Measurements from ENCODE around the gene CPD.
"Not testable (repeated sequence)": the region's sequence is repeated elsewhere in the genome, so short reads cannot be mapped to it uniquely, and the experiment has no call there.

The CPD gene

GRCh38 chr17:30345089-30345433 is 33.7 kb upstream of the CPD start:
- peaks cover under 1% of the 10 kb centered on the region for H3K27me3 Mint-ChIP-seq

GRCh38 chr17:30345527-30346075 is 33.1 kb upstream of the CPD start:
- no peaks in the 10 kb centered on the region for H3K27me3 Mint-ChIP-seq
- H3K27ac Mint-ChIP-seq, result no peak overlapping the region
- CTCF ChIA-PET, result interaction anchor here (2.9 kb wide), 1 partner anchor 10 kb away, joined by 16 read pairs; no protein-coding TSS in a partner anchor
- no peaks in the 10 kb centered on the region for H3K4me1 Mint-ChIP-seq
- no peaks in the 10 kb centered on the region for H3K9me3 Mint-ChIP-seq
- no peaks in the 10 kb centered on the region for H3K36me3 Mint-ChIP-seq
- no peak overlapping the region for H3K4me3 Mint-ChIP-seq
- DNase-seq, result no peak

More at GRCh38 chr17:30345089-30345433, 33.7 kb upstream of the CPD start:
- Mint-ChIP-seq H3K4me1 (peaks cover 2% of the 10 kb centered on the region), H3K4me3 (no peak overlapping the region), H3K9me3 (no peaks in the 10 kb centered on the region), H3K27ac (no peak overlapping the region), H3K36me3 (no peaks in the 10 kb centered on the region)
- CTCF ChIA-PET, result interaction anchor here (0.5 to 2.9 kb wide), 4 partner anchors 9 to 549 kb away, joined by 3 to 16 read pairs (median 3); no protein-coding TSS in a partner anchor
- no peak for DNase-seq

- H3K4me3 Mint-ChIP-seq, result no peak overlapping the region
These were observed 32.4 kb upstream of the CPD start for GRCh38 chr17:30346221-30346795.

GRCh38 chr17:30347488-30347887 is 31.2 kb upstream of the CPD start:
- CTCF ChIA-PET, result interaction anchor here (0.8 kb wide), 1 partner anchor 19 kb away, joined by 3 read pairs; no protein-coding TSS in a partner anchor
- no peaks in the 10 kb centered on the region for H3K27me3 Mint-ChIP-seq
- H3K27ac Mint-ChIP-seq, result no peak overlapping the region
- H3K36me3 Mint-ChIP-seq, result no peaks in the 10 kb centered on the region
- DNase-seq, result no peak
- H3K4me3 Mint-ChIP-seq, result no peak overlapping the region
- no peaks in the 10 kb centered on the region for H3K9me3 Mint-ChIP-seq
- H3K4me1 Mint-ChIP-seq, result no peaks in the 10 kb centered on the region

More at GRCh38 chr17:30346221-30346795, 32.4 kb upstream of the CPD start:
- no peaks in the 10 kb centered on the region for H3K36me3 Mint-ChIP-seq
- H3K27me3 Mint-ChIP-seq, result no peaks in the 10 kb centered on the region
- H3K27ac Mint-ChIP-seq, result no peak overlapping the region
- CTCF ChIA-PET, result interaction anchor here (2.9 kb wide), 1 partner anchor 11 kb away, joined by 16 read pairs; no protein-coding TSS in a partner anchor
- no peak for DNase-seq
- H3K4me1 Mint-ChIP-seq, result no peaks in the 10 kb centered on the region
- no peaks in the 10 kb centered on the region for H3K9me3 Mint-ChIP-seq

GRCh38 chr17:30349252-30349651 is 29.5 kb upstream of the CPD start:
- no peak for DNase-seq

GRCh38 chr17:30351263-30351662 is 27.5 kb upstream of the CPD start:
- H3K4me1 Mint-ChIP-seq, DNase-seq, H3K4me3 Mint-ChIP-seq, H3K27me3 Mint-ChIP-seq, H3K9me3 Mint-ChIP-seq, H3K27ac Mint-ChIP-seq, H3K36me3 Mint-ChIP-seq: not testable (repeated sequence)
- CTCF ChIA-PET, result interaction anchor here (0.6 kb wide), 1 partner anchor 310 kb away, joined by 3 read pairs; no protein-coding TSS in a partner anchor

More at GRCh38 chr17:30349252-30349651, 29.5 kb upstream of the CPD start:
- Mint-ChIP-seq H3K4me1 (no peaks in the 10 kb centered on the region), H3K27me3 (no peaks in the 10 kb centered on the region), H3K36me3 (no peaks in the 10 kb centered on the region), H3K4me3 (no peak overlapping the region), H3K9me3 (no peaks in the 10 kb centered on the region), H3K27ac (no peak overlapping the region)
- CTCF ChIA-PET, result no interaction called here

- Mint-ChIP-seq H3K4me3 (no peak overlapping the region), H3K36me3 (no peaks in the 10 kb centered on the region), H3K9me3 (no peaks in the 10 kb centered on the region), H3K27me3 (no peaks in the 10 kb centered on the region), H3K27ac (no peak overlapping the region), H3K4me1 (no peaks in the 10 kb centered on the region)
- no peak for DNase-seq
- CTCF ChIA-PET, result interaction anchor here (0.6 to 0.7 kb wide), 2 partner anchors 10 to 310 kb away, joined by 3 read pairs; no protein-coding TSS in a partner anchor
These were observed 27.0 kb upstream of the CPD start for GRCh38 chr17:30351735-30352134.

GRCh38 chr17:30352240-30352814 is 26.4 kb upstream of the CPD start:
- CTCF ChIA-PET, result interaction anchor here (0.7 kb wide), 1 partner anchor 10 kb away, joined by 3 read pairs; no protein-coding TSS in a partner anchor
- Mint-ChIP-seq H3K9me3 (no peaks in the 10 kb centered on the region), H3K4me1 (no peaks in the 10 kb centered on the region), H3K36me3 (no peaks in the 10 kb centered on the region), H3K4me3 (no peak overlapping the region), H3K27me3 (peaks cover 3% of the 10 kb centered on the region), H3K27ac (no peak overlapping the region)
- DNase-seq, result no peak

- Mint-ChIP-seq H3K4me1 (no peaks in the 10 kb centered on the region), H3K27ac (no peak overlapping the region), H3K4me3 (no peak overlapping the region), H3K9me3 (no peaks in the 10 kb centered on the region), H3K36me3 (no peaks in the 10 kb centered on the region), H3K27me3 (peaks cover 3% of the 10 kb centered on the region)
- no peak for DNase-seq
- CTCF ChIA-PET, result interaction anchor here (0.9 to 1.1 kb wide), 2 partner anchors 13 to 250 kb away, joined by 3 to 5 read pairs; no protein-coding TSS in a partner anchor
These were observed 24.0 kb upstream of the CPD start for GRCh38 chr17:30354701-30355100.

- DNase-seq, result no peak
- H3K27me3 Mint-ChIP-seq, result peaks cover 3% of the 10 kb centered on the region
- CTCF ChIA-PET, result no interaction called here
- peaks cover 12% of the 10 kb centered on the region for H3K9me3 Mint-ChIP-seq
- peaks cover 1% of the 10 kb centered on the region for H3K4me1 Mint-ChIP-seq
- peaks cover 2% of the 10 kb centered on the region for H3K36me3 Mint-ChIP-seq
- H3K27ac Mint-ChIP-seq, result no peak overlapping the region
- H3K4me3 Mint-ChIP-seq, result no peak overlapping the region
These were observed 21.3 kb upstream of the CPD start for GRCh38 chr17:30357476-30357875.

GRCh38 chr17:30358055-30358760 is 20.5 kb upstream of the CPD start:
- peaks cover 2% of the 10 kb centered on the region for H3K36me3 Mint-ChIP-seq
- CTCF ChIA-PET, result no interaction called here
- H3K9me3 Mint-ChIP-seq, result peaks cover 12% of the 10 kb centered on the region
- H3K27me3 Mint-ChIP-seq, result peaks cover 3% of the 10 kb centered on the region
- peaks cover 6% of the 10 kb centered on the region for H3K4me1 Mint-ChIP-seq
- DNase-seq, result no peak
- H3K27ac Mint-ChIP-seq, result no peak overlapping the region
- no peak overlapping the region for H3K4me3 Mint-ChIP-seq

GRCh38 chr17:30360086-30360808 is 18.5 kb upstream of the CPD start:
- Mint-ChIP-seq H3K36me3 (peaks cover 2% of the 10 kb centered on the region), H3K4me3 (no peak overlapping the region), H3K4me1 (peaks cover 19% of the 10 kb centered on the region), H3K27ac (no peak overlapping the region), H3K9me3 (peaks cover 12% of the 10 kb centered on the region), H3K27me3 (peaks cover 3% of the 10 kb centered on the region)
- no peak for DNase-seq
- CTCF ChIA-PET, result no interaction called here

- peaks cover 2% of the 10 kb centered on the region for H3K36me3 Mint-ChIP-seq
- H3K27ac Mint-ChIP-seq, result no peak overlapping the region
- peaks cover 12% of the 10 kb centered on the region for H3K9me3 Mint-ChIP-seq
- H3K4me1 Mint-ChIP-seq, result peaks cover 21% of the 10 kb centered on the region
- CTCF ChIA-PET, result interaction anchor here (1.6 kb wide), 1 partner anchor 19 kb away, joined by 4 read pairs; no protein-coding TSS in a partner anchor
- no peak for DNase-seq
- H3K4me3 Mint-ChIP-seq, result no peak overlapping the region
- peaks cover 3% of the 10 kb centered on the region for H3K27me3 Mint-ChIP-seq
These were observed 16.9 kb upstream of the CPD start for GRCh38 chr17:30361766-30362279.

Measured in activated naive CD4-positive, alpha-beta T cell treated with anti-CD3 and anti-CD28 coated beads, Interleukin-2, amount 10 ng/mL, durations not matched to agents 7 days and 5 days (primary cell).